GM18508 (cell line): ENCODE results near the gene EPSTI1.

ENCODE experiments used
- ATAC-seq: cut with Tn5 transposase; IDR thresholded peaks from one replicate; pipeline ENCODE4 v1.9.1; 2021; ENCODE audit warnings: moderate number of reproducible peaks; ENCODE audit not compliant: insufficient read depth, unreplicated experiment

EPSTI1 gene

DNA sequence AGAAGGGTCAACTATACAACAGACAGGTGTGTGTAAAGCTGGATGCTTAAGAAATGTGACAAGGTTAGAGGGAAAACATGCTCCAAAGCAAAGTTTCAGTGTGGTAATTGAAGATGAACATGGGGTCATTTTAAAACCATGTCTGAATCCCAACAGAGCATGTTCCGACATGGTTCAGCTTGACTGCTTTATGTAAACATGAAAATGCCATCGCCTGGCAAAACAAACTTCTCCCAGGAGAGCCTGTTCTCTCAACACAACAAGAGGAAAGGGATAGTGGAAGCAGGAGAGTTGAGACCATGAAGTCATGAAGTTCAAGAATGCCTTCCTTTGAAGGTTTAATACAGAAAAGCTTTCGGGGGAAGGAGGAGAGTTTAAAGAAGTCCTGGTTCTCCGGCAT is 85.8 kb downstream of the EPSTI1 start:
- no peak for ATAC-seq

DNA sequence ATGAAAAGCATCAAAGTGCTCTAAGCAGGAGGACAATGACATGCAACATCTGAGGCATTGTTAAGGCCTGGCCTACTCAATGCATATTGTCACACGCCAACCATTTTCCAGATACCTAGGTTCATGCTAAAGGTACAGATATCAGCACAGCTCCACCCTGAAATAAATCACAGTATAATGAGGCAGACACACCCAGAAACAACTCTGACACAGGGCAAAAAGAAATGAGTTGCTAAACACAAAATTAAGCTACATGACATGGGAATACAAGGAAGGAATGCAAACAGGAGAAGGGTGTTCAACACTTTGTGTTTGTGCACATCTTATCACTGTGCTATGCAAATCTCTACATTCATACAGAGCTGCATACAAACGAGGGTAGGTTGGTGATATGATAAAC is 86.5 kb downstream of the EPSTI1 start:
- no peak for ATAC-seq

DNA sequence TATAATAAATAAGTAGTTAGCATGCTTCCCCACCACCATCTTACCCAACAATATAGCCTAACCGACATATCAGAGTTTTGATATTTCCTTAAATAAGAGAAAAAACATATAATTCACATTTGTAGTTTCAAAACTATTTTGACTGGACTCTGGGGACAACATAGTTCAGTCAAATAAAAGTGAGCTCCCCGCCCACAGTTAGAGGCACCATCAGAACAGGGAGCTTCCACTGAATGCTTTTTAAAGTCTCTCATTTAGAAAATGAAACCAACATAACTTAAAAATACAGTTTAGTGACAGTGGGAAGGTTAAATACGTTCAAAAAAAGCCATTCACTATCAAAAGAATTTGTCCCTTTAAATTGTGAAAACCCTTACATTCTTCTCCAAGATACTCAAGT is 92.8 kb downstream of the EPSTI1 start:
- no peak for ATAC-seq

DNA sequence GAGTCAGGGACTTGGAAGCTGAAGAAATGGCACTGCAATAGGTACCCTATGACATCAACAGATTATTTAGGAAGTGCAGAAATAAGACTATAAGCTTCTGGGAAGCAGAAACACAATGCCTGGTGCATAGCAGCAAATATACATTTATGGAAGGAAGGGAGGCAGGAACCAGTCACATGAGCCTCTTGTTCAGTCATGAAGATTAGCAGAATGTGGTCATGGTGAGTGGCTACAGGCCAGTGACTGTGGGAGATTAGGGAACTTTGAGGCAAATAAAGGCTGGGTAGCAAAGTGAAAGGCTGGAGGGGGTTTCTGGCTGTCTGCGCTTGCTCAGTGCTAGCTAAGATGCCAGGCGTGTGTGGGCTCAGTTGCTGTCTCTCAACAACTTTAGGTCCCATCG is 96.3 kb downstream of the EPSTI1 start:
- no peak for ATAC-seq

DNA sequence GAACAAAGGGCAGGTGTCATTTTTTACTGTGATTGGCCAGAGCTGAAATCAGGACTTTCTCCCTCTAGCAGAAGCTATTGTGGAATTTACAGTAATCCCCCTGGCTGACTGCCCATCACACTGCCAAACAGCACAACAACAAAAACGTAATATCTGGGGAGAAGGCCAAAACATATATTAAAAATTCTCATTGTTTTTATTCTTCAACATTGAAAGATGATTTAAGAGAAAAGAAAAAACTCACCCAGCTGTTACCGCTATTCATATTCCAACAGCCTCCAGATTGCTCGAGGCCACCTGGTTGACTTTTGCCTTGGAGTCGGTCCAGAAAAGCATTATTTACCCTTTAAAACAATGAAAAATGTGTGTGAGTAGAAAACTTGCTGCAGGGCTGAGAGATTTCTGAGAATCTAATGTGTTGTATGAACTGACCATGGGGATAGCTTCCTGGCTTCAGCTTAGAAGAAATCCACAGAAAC is 97.2 kb downstream of the EPSTI1 start:
- ATAC-seq, result no peak

DNA sequence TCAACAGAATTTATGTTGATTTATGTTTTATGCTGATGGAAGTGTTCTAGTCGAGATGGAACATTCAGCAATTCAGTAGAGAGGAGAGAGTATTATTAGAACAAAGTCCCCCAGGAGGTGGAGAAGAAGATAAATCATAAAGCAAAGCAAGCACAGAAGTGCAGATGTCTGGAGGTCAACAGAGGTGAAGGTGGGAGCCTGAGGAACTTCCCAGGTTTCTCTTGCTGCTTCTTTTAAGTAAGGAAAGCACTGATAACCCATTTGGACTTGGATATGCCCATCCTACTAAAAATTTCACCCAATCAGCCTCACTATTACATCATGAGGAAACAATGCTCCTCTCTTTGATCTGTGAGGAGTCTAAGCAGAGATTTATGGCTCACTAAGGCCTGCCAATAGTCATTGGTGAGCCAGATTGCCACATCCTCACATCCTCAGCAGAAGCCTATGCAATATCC is 98.8 kb downstream of the EPSTI1 start:
- ATAC-seq, result no peak

DNA sequence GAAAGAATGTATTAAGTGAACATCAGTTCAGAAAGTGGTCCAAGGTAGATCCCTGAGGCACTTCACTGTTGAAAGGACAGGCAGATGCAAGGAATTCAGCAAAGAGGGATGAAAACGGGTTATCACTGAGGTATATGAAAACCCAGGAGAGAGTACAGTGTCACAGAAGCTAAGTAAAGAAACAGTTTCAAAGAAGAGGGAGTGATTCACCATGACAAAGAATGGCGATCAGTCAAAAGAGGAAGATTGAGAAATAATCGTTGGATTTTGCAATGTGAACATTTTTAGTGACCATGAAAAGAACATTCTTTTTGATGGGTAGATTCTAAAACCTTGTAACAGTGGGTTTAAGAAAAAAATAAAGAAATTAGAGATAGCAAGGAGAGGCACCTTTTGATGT is 99.3 kb downstream of the EPSTI1 start:
- ATAC-seq, result no peak

DNA sequence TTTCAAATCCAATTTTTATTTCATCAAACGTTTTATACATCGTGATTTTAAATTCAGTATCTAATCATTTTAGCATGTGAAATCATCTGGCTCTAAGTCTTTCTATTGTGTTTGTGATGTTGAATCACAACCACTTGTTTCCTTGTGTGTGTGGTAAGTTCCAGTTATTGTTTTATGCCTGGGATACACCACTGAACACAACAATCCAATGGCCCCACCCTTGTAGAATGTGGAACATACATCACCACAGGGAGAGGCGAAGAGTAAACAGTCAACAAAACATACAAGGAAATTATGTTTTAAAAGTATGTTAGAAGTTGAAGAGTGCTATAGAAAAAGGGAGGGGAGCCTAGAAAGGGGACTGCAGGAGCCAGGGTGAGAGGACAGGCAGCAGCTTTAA is 100.5 kb downstream of the EPSTI1 start:
- ATAC-seq, result no peak

DNA sequence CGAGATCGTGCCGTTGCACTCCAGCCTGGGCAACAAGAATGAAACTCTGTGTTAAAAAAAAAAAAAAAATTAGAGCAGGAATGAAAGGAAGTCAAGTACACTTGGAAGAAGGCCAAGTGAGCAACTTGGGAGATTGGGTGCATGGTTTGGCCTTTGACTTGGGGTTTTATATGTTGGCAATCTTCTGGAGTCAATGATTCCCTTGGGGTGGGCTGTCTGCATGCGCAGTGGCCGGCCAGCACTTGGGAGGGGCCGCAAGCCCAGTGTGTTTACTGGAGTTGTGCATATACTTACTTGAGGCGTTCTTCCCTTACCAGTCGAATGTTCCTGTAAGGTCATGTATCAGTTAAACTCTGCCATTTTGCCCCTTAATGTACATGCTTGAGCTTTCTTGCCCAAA is 106.7 kb downstream of the EPSTI1 start:
- ATAC-seq, result no peak

DNA sequence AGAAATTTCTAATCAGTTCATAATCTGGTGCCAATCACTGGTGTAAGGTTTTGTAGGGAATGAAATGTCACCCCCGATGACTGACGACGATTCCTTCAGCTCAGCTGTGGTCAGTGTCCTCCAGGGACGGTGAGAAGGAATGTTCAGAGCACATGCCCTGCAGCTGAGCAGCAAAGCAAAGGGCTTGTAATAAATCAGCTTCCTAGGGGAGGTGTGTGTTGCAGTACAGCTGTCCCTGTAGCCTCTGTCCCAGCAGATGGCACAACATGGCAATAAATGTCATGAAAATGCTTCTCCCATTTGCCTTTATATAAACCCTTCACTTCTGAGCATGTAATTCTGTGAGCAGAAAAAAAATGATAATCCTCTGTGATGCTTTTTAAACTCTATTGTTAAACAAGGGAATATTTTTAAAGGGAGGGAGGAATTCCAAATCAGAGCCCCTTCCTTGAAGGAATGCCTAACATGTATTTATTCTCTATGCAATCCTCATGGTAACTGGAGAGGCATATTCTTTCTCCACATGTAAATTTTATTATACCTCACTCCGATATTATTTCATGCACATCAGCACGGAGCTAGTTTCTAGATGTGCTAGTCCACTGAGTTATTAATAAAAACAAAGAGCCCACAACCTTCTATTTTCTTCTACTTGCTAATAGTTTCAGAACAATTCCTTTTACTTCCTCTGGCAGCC is 108.1 kb downstream of the EPSTI1 start:
- ATAC-seq, result no peak

DNA sequence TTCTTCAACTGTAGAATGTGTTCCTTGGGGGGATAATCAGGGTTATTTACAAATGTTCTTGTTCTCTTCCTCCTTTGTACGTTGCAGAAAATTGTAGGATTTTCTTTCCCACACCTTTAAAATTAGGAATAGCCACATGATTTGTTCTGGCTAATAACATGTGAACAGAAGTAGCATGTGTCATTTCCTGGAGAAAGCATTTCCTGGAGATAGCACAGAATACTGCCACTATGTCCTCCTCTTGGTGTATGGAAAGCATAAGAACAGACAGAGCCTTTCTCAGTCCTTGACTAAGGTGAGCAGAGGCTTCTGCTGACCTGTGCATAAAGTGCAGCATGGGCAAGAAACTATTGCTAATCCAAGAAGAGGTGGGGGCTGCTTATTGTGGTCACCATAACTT is 108.9 kb downstream of the EPSTI1 start:
- no peak for ATAC-seq

DNA sequence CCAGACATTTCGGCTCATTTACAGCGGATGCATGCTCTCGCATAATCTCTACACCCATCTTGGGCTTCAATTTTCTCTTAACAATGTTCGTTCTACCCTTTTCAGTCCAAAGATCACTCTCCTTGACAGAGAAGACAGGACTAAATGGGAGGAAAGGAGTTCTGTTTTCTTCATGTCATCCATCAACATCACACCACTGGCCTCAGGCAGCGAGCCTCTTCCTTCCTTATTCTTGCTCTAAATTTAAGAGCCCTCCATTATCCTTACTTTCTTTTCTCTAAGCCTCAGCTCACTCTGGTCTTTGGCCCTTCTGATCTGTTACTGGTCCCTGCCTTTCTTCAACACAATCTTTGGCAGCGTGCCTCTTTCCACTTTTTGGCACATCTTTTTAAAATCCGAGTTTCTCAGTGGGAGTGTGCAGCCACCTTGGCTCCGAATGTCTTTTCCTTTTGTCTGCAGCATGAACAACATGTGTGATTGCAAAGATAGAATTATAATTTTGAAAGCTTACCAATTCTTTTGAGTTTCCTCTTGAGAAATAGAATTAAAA is 111.9 kb downstream of the EPSTI1 start:
- ATAC-seq, result no peak

DNA sequence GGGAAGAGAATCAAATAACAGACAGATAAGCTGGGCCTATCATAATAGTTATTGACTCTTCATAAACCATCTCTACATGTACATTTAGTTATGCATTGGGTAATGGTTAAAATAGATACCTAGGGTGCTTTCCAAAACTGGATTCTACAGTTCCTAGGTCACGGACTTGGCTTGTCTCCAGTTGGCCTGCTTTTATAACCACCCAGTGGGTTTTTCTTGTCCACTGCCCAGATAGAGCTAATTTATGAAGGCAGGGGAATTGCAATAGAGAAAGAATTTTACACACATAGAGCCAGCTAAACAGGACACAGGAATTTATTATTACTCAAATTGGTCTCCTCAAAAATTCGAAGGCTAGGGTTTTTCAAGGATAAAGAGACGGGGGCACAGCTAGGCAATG is 113.3 kb downstream of the EPSTI1 start:
- no peak for ATAC-seq

DNA sequence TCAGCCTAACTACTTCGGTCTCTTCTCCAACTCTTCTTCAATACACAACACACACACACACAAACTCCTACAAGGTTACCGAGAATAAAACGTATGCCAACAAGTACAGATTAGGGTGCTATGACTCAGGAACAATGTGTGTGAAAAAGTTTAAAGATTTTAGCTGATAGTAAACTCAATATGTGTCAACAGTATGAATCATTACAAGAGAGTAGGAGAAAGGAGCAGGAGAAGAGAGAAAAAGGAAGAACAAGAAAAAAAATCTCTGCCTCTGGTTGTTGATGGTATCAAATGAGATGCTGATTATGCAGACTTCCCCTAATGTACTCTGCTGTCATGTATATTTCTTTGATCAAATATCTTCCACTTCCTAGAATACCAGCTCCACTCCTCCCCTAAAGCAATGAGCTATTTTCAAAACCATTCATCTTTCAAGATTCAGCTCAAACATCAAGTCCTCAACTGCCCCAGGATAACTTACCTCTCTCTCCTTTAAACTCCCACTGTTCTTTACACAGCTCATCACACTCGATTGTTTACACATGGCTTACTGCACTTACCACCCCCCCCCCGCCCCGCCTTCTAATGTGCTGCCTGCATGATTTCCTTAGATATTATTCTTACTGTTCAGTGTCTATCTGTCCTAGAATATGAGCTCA is 115.0 kb downstream of the EPSTI1 start:
- ATAC-seq, result no peak

DNA sequence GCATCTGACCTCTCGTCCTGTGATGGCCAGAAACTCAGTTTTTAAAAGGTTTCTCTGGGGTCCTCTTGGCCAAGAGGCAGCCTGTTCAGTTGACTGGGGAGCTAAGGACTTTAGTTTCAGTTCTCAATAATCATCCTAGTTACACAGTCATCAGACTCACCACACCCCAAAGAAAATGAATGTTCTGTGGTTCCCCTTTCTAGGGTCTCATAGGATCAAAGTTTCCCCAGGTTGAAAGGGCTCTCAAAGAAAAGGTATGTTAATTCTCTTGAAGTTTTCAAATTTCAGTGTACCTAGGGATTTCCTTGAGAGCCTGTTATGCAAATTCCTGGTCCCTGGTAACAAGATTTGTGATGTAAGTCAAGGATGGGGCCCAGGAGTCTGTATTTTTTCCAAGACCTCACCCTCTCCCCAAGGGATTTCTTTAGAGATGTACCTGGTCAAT is 115.7 kb downstream of the EPSTI1 start:
- peak; percentile 93 for ATAC-seq

DNA sequence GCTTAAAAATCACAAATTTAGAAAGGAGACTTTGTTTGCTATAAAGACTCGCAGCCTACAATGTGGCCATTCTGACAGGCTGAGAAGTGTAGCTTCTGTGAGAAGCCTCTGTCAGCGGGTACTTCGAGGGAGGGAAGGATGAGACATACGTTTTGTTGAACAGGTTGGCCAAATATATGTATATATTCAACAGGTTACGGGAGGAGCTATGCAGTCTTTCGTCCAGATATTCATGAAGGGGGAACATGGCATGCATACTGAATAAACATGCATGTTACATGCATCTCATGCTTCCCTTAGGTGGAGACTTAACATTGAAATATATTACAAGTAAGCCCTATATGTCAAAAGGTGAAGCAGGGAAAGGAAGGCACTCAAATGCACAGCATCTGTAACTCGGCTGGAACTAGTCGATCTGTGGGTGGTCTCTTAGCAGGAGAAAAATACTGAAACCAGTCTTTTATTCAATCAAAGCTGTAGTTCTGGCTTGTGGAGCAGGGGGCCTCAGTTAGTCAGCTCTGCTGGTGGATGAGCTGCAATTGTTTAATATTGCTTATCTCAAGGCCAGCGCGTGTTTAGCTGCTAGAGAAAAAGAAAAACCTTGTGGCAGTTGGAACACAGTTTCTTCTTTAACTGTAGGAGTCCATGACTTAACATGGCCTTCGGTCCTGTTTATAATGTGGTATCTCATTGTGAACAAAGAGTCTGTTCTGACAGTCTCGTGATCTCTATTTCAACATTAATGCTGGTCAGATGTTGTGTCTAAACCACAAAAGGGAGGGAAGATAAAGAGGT is 116.4 kb downstream of the EPSTI1 start:
- ATAC-seq, result no peak

DNA sequence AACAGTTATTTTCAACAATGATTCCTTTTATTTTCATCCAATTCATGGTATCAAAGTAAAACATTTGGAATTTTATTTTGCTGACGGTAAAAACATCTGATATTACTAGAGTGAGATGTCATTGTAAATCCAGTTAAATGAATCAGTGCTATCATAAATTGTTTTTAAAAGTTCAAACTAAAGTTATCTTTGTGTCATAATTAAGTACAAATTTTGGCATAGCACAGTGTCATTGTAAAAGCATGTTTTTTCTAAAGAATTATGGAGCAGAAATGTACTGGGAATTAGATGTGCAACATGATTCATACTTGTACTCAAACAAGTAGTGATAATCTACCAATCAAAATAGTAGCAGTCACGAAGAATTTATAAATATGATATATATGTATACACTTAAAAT is 117.8 kb downstream of the EPSTI1 start:
- no peak for ATAC-seq

DNA sequence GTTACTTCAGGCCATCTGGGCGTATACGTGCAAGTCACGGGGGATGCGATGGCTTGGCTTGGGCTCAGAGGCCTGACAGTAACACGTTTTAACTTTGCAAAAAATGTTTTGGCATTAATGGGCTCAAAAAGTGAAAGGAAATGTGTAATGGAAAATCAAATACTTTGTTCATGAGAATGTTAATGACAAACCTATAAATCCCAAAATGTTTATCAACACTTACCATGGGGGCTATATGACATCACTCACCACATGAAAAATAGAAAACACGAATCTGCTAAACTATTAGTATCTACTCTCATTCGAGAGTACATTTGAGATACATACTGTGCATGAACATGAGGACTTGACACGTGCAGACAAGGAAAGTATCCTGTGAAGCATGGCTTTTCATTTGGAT is 119.0 kb downstream of the EPSTI1 start:
- no peak for ATAC-seq

DNA sequence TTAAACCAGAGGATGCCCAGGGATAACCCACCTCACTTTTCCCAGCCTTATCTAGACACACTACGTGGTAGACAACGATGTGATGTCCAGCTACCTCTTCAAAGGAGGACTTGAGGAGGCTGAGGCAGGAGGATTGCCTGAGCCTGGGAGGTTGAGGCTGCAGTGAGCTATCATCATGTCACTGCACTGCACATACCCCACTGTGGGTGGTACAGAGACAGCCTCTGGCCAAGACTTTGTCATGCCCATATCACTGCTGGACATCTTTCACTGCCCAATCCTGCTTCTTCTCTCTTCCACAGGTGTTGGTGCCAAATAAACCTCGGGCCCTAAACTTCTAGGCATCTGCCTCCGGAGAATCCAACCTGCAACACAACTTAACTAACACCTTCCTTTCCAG is 124.8 kb downstream of the EPSTI1 start:
- ATAC-seq, result no peak

DNA sequence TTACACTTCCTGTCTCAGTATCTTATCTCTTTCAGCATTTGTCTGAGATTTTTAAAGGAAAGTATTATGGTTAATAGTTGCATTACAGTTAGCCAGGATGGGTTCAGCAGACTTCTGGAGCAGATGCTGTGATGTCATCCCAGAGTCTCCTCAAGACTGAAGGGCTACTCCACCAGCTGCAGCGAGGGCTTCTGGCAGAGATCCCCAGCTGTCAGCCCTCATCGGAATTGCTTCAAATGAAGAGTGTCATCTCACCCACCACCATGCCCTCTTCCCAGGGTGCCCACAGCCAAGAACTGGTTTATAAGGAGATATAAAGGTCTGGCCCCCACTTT is 126.3 kb downstream of the EPSTI1 start:
- ATAC-seq, result no peak
